Measurements from ENCODE around the gene AKT3.

GRCh38 chr1:243598433-243598832 lies 251.6 kb downstream of the AKT3 start:
- TF ChIP-seq CTCF (IDR thresholded peaks at IDR 0.05) (no peak), POLR2AphosphoS5 (IDR thresholded peaks at IDR 0.05) (no peak), POLR2A (IDR thresholded peaks at IDR 0.05) (no peak)

All from sigmoid colon (tissue), 4 donors.